Nephron (organoid): ENCODE data around the gene DPM2.

Experiments used
- H3K27ac Mint-ChIP-seq, 3 experiments: 2 replicates each; pipeline ENCODE4 v1.8.0; 2020; ENCODE audit warnings: mixed read lengths in 3 of 3, mild to moderate bottlenecking in 2 of 3, moderate library complexity in 1 of 3
- H3K27me3 Mint-ChIP-seq: 2 replicates; pipeline ENCODE4 v1.8.0; 2021; ENCODE audit warnings: low read depth, mild to moderate bottlenecking, moderate library complexity, mixed read lengths
- H3K36me3 Mint-ChIP-seq: 2 replicates; pipeline ENCODE4 v1.8.0; 2020; ENCODE audit warnings: low read depth, mixed read lengths
- H3K4me1 Mint-ChIP-seq: 2 replicates; pipeline ENCODE4 v1.8.0; 2020; ENCODE audit warnings: mixed read lengths
- H3K4me3 Mint-ChIP-seq, 3 experiments: 2 replicates each; pipeline ENCODE4 v1.8.0; 2020; ENCODE audit warnings: mild to moderate bottlenecking in 3 of 3, mixed read lengths in 3 of 3, moderate library complexity in 2 of 3
- H3K9me3 Mint-ChIP-seq: 2 replicates; pipeline ENCODE4 v1.8.0; 2020; ENCODE audit warnings: mixed read lengths
- TF ChIP-seq, protein P1 (sequence below), 3 experiments: fragments of 200-600 bp; sonication (generic); IDR thresholded peaks; one replicate each; pipeline ENCODE4 v1.5.0; 2021; ENCODE audit warnings: antibody characterized with exemption in 3 of 3; ENCODE audit not compliant: unreplicated experiment in 3 of 3

The DPM2 gene

DNA sequence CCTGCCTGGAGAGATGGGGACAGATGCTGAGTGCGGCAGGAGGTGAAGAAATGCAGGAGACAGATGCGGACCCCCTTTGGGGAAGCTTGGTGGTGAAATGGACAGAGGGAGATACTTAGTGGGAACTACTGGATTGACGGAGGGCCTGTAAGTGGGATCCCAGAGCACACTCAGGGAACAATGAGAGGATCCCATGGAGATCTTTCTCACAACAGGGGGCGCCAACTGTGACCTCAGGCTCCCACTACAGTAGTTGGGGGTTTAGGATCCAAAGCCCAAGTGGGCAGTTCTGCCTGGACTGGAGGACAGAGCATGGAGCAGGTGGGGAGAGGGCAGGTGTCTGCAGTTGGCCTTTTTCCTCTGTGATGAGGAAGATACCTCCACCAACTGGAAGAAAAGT is 3.4 kb downstream of the DPM2 start:
- TF ChIP-seq, protein P1, sequence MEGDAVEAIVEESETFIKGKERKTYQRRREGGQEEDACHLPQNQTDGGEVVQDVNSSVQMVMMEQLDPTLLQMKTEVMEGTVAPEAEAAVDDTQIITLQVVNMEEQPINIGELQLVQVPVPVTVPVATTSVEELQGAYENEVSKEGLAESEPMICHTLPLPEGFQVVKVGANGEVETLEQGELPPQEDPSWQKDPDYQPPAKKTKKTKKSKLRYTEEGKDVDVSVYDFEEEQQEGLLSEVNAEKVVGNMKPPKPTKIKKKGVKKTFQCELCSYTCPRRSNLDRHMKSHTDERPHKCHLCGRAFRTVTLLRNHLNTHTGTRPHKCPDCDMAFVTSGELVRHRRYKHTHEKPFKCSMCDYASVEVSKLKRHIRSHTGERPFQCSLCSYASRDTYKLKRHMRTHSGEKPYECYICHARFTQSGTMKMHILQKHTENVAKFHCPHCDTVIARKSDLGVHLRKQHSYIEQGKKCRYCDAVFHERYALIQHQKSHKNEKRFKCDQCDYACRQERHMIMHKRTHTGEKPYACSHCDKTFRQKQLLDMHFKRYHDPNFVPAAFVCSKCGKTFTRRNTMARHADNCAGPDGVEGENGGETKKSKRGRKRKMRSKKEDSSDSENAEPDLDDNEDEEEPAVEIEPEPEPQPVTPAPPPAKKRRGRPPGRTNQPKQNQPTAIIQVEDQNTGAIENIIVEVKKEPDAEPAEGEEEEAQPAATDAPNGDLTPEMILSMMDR (IDR thresholded peaks at IDR 0.05; ENCODE audit: unreplicated experiment in 3 of 3), result no peak
- H3K4me1 Mint-ChIP-seq, result peaks cover 41% of the 10 kb centered on the region
- peak overlapping the region; percentile 40 to 55 (median 55) for H3K4me3 Mint-ChIP-seq
- no peak overlapping the region for H3K27ac Mint-ChIP-seq
- peaks cover 11% of the 10 kb centered on the region for H3K36me3 Mint-ChIP-seq
- H3K9me3 Mint-ChIP-seq, result no peaks in the 10 kb centered on the region
- H3K27me3 Mint-ChIP-seq, result peaks cover 13% of the 10 kb centered on the region

DNA sequence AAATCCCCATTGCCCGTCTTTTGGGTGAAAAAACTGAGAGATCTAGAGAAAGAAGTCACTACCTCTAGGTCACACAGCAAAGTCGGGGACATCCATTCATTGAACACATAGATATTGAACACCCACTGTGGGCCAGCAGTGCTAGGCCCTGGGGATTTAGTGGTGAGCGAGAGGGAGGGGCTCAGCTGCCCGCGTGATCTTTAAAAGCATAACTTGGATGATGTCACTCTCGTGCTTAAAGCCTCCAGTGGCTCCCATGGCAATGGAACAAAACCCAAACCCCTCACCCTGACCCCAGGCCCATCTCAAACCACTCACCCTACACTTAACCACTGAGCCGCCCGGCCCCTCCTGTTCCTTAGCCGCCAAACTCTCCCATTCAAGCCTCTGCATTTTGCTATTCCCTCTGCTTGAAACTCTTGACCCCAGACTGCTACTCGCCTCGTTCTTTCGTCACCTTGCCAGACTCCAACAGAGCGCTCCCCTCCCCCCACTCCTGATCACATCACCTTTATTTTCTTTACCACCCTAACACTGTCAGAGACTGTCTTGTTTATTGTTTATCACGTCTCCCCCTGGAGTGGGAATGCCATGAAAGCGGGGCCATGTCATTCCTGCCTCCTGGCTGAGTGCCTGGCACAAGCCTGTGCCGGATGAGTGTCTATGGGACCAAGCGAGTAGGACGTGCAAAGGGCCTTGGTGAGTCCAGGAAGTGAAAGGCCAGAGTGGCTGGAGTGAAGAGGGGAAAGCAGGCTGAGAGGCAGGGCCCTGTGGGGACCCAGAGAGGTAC is 6.4 kb downstream of the DPM2 start:
- Mint-ChIP-seq H3K4me1 (peaks cover 23% of the 10 kb centered on the region), H3K27me3 (peaks cover 37% of the 10 kb centered on the region), H3K36me3 (peaks cover 11% of the 10 kb centered on the region), H3K9me3 (no peaks in the 10 kb centered on the region), H3K4me3 (peak overlapping the region; percentile 69 to 77 (median 77)), H3K27ac (peak overlapping the region in 2 of 3 experiments; percentile 19 to 28)
- TF ChIP-seq, protein P1 (IDR thresholded peaks at IDR 0.05; ENCODE audit: unreplicated experiment in 3 of 3), result no peak

DNA sequence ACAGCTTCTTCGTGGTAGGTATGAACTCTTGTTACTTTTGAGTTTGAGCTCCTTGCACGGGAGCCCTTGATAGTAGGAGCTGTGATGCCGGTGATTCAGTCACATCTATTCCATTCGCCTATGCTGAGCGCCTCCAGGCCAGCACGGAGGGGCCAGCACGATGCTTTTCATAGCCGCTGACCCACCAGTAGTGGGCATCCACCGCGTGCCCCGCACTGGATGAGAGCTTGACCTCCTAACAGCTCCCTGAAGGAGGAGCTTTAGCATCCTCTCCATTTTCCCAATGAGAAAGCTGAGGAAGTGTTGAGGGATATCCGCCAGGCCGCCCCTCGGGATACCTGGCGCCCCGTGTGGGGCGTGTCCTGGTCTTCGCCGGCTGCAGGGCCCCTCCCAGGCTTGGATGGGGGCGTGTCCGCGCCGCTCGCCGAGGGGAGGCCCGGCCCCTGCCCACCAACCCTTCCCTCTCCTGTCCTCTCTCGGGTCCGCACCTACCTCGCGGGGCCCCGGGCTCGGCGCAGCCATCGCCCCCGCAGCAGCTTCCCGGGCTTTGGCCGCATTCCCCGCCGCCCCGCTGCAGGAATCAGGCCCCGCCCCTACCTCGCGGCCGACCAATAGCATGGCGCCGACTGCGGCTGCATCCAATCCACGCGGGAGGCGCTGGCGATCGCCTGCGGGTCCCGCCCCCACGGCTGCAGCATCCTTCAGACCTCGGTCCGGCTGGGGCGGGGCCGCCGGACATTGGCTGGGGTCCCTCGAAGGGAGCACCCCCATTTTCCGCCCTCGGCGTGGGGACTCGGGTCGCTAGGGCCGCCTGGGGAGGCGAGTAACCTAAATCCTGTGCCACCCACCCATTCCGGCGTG is 7.2 kb downstream of the DPM2 start, which contains the start of gene PIP5KL1:
TSS of gene PIP5KL1 (minus strand) at position 547 of the 861 bp plus-strand sequence. CDS start at position 522, 25 bp downstream.
- TF ChIP-seq, protein P1 (IDR thresholded peaks at IDR 0.05; ENCODE audit: unreplicated experiment in 3 of 3), result no peak
- peaks cover 46% of the 10 kb centered on the region for H3K27me3 Mint-ChIP-seq

DNA sequence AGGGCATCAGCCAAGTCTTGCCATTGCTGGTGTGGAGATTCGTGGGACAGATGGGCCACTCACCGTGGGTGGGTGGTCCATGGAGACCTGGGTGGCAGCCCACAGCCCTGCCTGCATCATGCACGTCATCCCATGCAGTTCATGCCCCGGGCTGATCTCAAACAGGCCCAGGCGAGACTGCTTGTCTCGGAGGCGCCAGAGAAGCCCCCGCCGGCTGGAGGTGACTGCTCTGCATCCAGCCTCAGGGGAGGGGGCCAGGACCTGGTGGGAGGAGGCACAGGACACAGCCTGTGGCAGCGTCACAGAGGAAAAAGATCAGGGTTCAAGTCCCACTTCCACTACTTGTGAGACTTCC is 8.1 kb downstream of the DPM2 start:
- H3K27ac Mint-ChIP-seq, result no peak overlapping the region

More for the DNA sequence above, 7.2 kb downstream of the DPM2 start, which contains the start of gene PIP5KL1:
- peaks cover 11% of the 10 kb centered on the region for H3K36me3 Mint-ChIP-seq
- H3K9me3 Mint-ChIP-seq, result no peaks in the 10 kb centered on the region
- peaks cover 16% of the 10 kb centered on the region for H3K4me1 Mint-ChIP-seq
- peak within 1 kb of the TSS; percentile 69 to 77 (median 77) for H3K4me3 Mint-ChIP-seq
- peak within 1 kb of the TSS in 2 of 3 experiments; percentile 28 to 52 for H3K27ac Mint-ChIP-seq

DNA sequence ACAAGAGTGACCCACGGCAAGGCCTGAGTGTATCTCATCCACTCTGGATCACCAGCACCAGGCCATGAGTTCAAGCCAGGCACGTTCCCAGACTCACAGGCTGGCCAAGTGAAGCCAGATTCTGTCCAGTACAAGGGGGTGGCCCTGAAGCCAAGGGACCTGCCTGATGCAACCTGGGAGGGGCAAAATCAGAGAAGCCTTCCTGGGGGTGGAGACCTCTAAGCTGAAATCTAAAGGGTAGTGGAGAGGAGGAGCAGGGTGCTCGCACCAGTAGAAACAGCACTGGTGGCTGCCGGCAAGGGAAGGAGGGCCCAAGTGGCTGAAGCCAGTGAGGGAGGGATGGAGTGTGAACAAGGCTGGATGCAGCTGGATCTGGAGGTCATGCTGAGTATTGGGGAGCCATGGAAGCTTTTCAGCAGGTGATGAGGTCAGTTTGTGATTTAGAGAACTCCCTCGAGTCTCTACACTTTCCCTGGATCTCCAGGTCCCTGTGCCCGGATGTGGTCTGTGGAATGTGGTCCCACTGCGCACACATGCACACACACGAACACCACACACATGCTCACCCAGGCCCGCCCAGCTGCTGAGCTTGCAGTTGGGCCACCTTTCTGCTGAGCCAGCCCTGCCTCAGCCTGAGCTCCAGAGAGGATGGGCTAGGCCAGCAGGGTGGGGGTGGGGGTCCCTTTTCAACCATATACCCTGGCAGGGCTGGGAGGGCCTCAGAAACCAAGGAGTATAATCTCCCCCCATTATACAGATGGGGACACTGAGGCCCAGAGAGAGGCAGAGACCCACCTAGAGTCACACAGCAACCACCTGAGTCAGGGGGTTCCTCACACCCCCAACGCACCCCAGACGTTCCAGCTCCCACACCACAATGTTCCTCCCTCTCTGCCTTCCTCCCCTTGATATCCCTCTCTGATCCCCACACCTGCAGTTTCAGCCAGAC is 8.7 kb downstream of the DPM2 start:
- Mint-ChIP-seq H3K27me3 (peaks cover 61% of the 10 kb centered on the region), H3K9me3 (no peaks in the 10 kb centered on the region), H3K4me1 (peaks cover 12% of the 10 kb centered on the region), H3K4me3 (peak overlapping the region; percentile 60 to 66 (median 64)), H3K36me3 (peaks cover 3% of the 10 kb centered on the region), H3K27ac (peak overlapping the region in 1 of 3 experiments; percentile 7)
- TF ChIP-seq, protein P1 (IDR thresholded peaks at IDR 0.05; ENCODE audit: unreplicated experiment in 3 of 3), result no peak

More for the DNA sequence above, 8.1 kb downstream of the DPM2 start:
- H3K36me3 Mint-ChIP-seq, result peaks cover 7% of the 10 kb centered on the region
- H3K4me1 Mint-ChIP-seq, result peaks cover 12% of the 10 kb centered on the region
- peak overlapping the region; percentile 64 to 72 (median 65) for H3K4me3 Mint-ChIP-seq
- H3K27me3 Mint-ChIP-seq, result peaks cover 54% of the 10 kb centered on the region
- TF ChIP-seq, protein P1 (IDR thresholded peaks at IDR 0.05; ENCODE audit: unreplicated experiment in 3 of 3), result no peak
- H3K9me3 Mint-ChIP-seq, result no peaks in the 10 kb centered on the region
